Endothelial cell of umbilical vein (primary cell): ENCODE results near the gene CLDN14. TPM values are rescaled to one million over a fixed set of nuclear protein-coding genes. Genes with fewer than 3 reads are reported as not detected.
A peak's percentile ranks its signal among the peaks of the same experiment; 100 is the strongest.

Experiments used
- BruUV-seq: library from RNA; stranded (reverse); fragments of 400-500 nt; replicated peaks from 2 replicates; lab custom pipeline; 2021; lab: Mats Ljungman, UMichigan
- CTCF ChIA-PET: fragments of 300-600, 350-600 bp; sonication (Branson Sonifier 250); formaldehyde crosslinking; loops from one replicate; lab custom pipeline; 2021; ENCODE audit warnings: antibody characterized with exemption, inconsistent platforms; lab: Charles Lee
- POLR2A ChIA-PET: fragments of 300-600, 350-600 bp; sonication (Branson Sonifier 250); formaldehyde crosslinking; loops from one replicate; lab custom pipeline; 2021; ENCODE audit warnings: antibody characterized with exemption, inconsistent platforms; lab: Charles Lee
- DNase-seq: peaks from one replicate; pipeline ENCODE4 v3.0.0-alpha.2; 2011; ENCODE audit warnings: low read depth, low spot score
- FAIRE-seq: peaks from 2 replicates; lab custom pipeline; 2011; peaks lifted over from hg19 to GRCh38; lab: Jason Lieb, UNC
- H2AFZ ChIP-seq: 2 replicates; pipeline ENCODE4 v1.6.0; 2012; ENCODE audit warnings: low read depth, low read length, control low read depth, inconsistent platforms
- H3K27ac ChIP-seq: 2 replicates; pipeline ENCODE4 v1.5.1; 2011; ENCODE audit warnings: low read depth, mild to moderate bottlenecking, control low read depth, low read length, moderate library complexity; ENCODE audit not compliant: insufficient read depth
- H3K27me3 ChIP-seq, 2 experiments: 2 replicates each; pipeline versions ENCODE4 v1.6.0 to v1.6.1; 2011; ENCODE audit warnings: low read length in 2 of 2, mixed read lengths in 1 of 2; ENCODE audit not compliant: control insufficient read depth in 2 of 2, insufficient read depth in 2 of 2
- H3K36me3 ChIP-seq, 2 experiments: 2 replicates in 1 of 2; 3 replicates in 1 of 2; pipeline ENCODE4 v1.5.1; 2011; ENCODE audit warnings: low read length in 2 of 2, mild to moderate bottlenecking in 1 of 2, moderate library complexity in 1 of 2; ENCODE audit not compliant: control insufficient read depth in 2 of 2, insufficient read depth in 2 of 2; ENCODE audit errors: extremely low read depth in 1 of 2
- H3K4me1 ChIP-seq: 3 replicates; pipeline ENCODE4 v1.5.1; 2011; ENCODE audit warnings: mild to moderate bottlenecking, low read length; ENCODE audit not compliant: control insufficient read depth, insufficient read depth; ENCODE audit errors: extremely low read depth
- H3K4me2 ChIP-seq: 2 replicates; pipeline ENCODE4 v1.6.1; 2011; ENCODE audit warnings: low read length, control low read depth, mixed read lengths; ENCODE audit not compliant: insufficient read depth
- H3K4me3 ChIP-seq, 3 experiments: fragments of 200-600 bp in 1 of 3; sonication (generic), shearing (Covaris generic) in 1 of 3; replicated peaks in 1 of 3; 2 replicates each; pipeline ENCODE4 v1.5.1; 2011 to 2016; ENCODE audit warnings: control low read depth in 3 of 3, low read length in 3 of 3, mild to moderate bottlenecking in 2 of 3, inconsistent platforms in 1 of 3, low read depth in 1 of 3, moderate library complexity in 1 of 3; ENCODE audit not compliant: insufficient read depth in 1 of 3
- H3K79me2 ChIP-seq: 2 replicates; pipeline ENCODE4 v1.6.0; 2012; ENCODE audit warnings: low read length, inconsistent platforms; ENCODE audit not compliant: control insufficient read depth, insufficient read depth
- H3K9ac ChIP-seq: replicated peaks from 2 replicates; pipeline ENCODE3; 2011; ENCODE audit warnings: low read length, control low read depth; ENCODE audit not compliant: insufficient read depth; ENCODE audit errors: extremely low read depth
- H3K9me1 ChIP-seq: replicated peaks from 3 replicates; pipeline ENCODE4 v1.6.0; 2011; ENCODE audit warnings: mild to moderate bottlenecking, low read length; ENCODE audit not compliant: control insufficient read depth, insufficient read depth; ENCODE audit errors: extremely low read depth
- H3K9me3 ChIP-seq: replicated peaks from 2 replicates; pipeline ENCODE4 v1.5.1; 2012; ENCODE audit warnings: low read length, inconsistent platforms; ENCODE audit not compliant: control insufficient read depth, insufficient read depth
- H4K20me1 ChIP-seq: replicated peaks from 2 replicates; pipeline ENCODE3; 2011; ENCODE audit warnings: mild to moderate bottlenecking, low read length; ENCODE audit not compliant: control insufficient read depth, insufficient read depth; ENCODE audit errors: extremely low read depth
- CTCF ChIP-seq, 2 donors: IDR thresholded peaks; 1 replicate in 1 of 2; 2 replicates in 1 of 2; pipeline ENCODE4 v1.5.1; 2011; ENCODE audit warnings: low read length in 2 of 2, mild to moderate bottlenecking in 2 of 2, moderate library complexity in 2 of 2, control low read depth in 1 of 2, inconsistent platforms in 1 of 2, low read depth in 1 of 2; ENCODE audit not compliant: insufficient read depth in 1 of 2; ENCODE audit errors: extremely low read depth in 1 of 2
- EZH2 ChIP-seq: IDR thresholded peaks from 2 replicates; pipeline ENCODE4 v1.6.1; 2012; ENCODE audit warnings: borderline replicate concordance, low read depth, mild to moderate bottlenecking, moderate library complexity, low read length, inconsistent platforms; ENCODE audit not compliant: severe bottlenecking
- FOS ChIP-seq: IDR thresholded peaks from 2 replicates; pipeline ENCODE4 v1.6.1; 2011; ENCODE audit warnings: mild to moderate bottlenecking, low read length, moderate library complexity, borderline replicate concordance; ENCODE audit not compliant: insufficient read depth
- GATA2 ChIP-seq: IDR thresholded peaks from 2 replicates; pipeline ENCODE4 v1.7.0; 2011; ENCODE audit warnings: low read depth, mild to moderate bottlenecking, moderate library complexity, mixed read lengths, low read length; ENCODE audit not compliant: insufficient read length, insufficient read depth
- JUN ChIP-seq: IDR thresholded peaks from 2 replicates; pipeline ENCODE4 v1.6.1; 2011; ENCODE audit warnings: borderline replicate concordance, low read depth; ENCODE audit not compliant: insufficient read length, insufficient read depth
- MAX ChIP-seq: IDR thresholded peaks from 2 replicates; pipeline ENCODE4 v1.6.1; 2011; ENCODE audit not compliant: insufficient read depth, insufficient read length
- MYC ChIP-seq: IDR thresholded peaks from one replicate; pipeline ENCODE4 v1.6.1; 2011; ENCODE audit warnings: mild to moderate bottlenecking, low read depth, low read length
- POLR2A ChIP-seq: IDR thresholded peaks from 2 replicates; pipeline ENCODE4 v1.6.1; 2012; ENCODE audit warnings: low read depth, mild to moderate bottlenecking, control low read depth, low read length
- POLR2AphosphoS5 ChIP-seq: IDR thresholded peaks from 2 replicates; pipeline ENCODE4 v1.6.1; 2012; ENCODE audit warnings: low read depth, mild to moderate bottlenecking, control low read depth, low read length, moderate library complexity; ENCODE audit not compliant: insufficient read depth
- dilution Hi-C: fragments of 300-500 bp; cut with MboI; formaldehyde crosslinking; loops from one replicate; pipeline ENCODE4 v1.15.0; 2019; ENCODE audit warnings: low sequenced_read_pairs; ENCODE audit not compliant: extremely low pct_ligation_motif_present
- intact Hi-C: fragments of 100-400 bp; cut with micrococcal nuclease; formaldehyde crosslinking; loops from one replicate; pipeline ENCODE4 v1.10.0; 2022
- polyA plus RNA-seq, 4 experiments: library from polyadenylated mRNA; depleted of rRNA in 3 of 4; stranded (reverse) in 3 of 4; unstranded in 1 of 4; fragments of >200 nt; gene quantifications; 2 replicates each; pipeline versions ENCODE4 v1.2.1 to v1.2.3, GENCODE V29; 2011 to 2012; ENCODE audit warnings: missing spikeins in 1 of 4
- total RNA-seq: library from RNA; stranded (reverse); gene quantifications from 2 replicates; pipeline ENCODE4 v1.2.3, GENCODE V29; 2021

Gene CLDN14
- total and polyA plus RNA-seq, 2 donors (not counting 3 experiments of a cell fraction or from before 2014, with no cell fraction given): 1.0 to 2.5 TPM

GRCh38 chr21:36454706-36455105 lies 25.2 kb downstream of the CLDN14 start:
- intact Hi-C loops (no loop called here), dilution Hi-C loops (no loop called here)
- no peaks in the 10 kb centered on the region for H3K9me1 ChIP-seq
- TF ChIP-seq EZH2 (no peak), MAX (no peak), CTCF (IDR thresholded peaks at IDR 0.05; ENCODE audit: extremely low read depth in 1 of 2, insufficient read depth in 1 of 2, low read depth in 1 of 2, low read length in 2 of 2) (no peak), POLR2A (no peak), FOS (no peak), GATA2 (no peak), MYC (no peak), POLR2AphosphoS5 (no peak), JUN (no peak)
- H3K36me3 ChIP-seq: peaks cover 3 to 5% of the 10 kb centered on the region in 2 experiments
- FAIRE-seq (no peak), DNase-seq (no peak)
- peaks cover 53% of the 10 kb centered on the region for H3K4me1 ChIP-seq
- no peaks in the 10 kb centered on the region for H3K9me3 ChIP-seq
- no peaks in the 10 kb centered on the region for H3K27me3 ChIP-seq
- POLR2A ChIA-PET: interaction anchor here (1.6 to 2.5 kb wide), 3 partner anchors 11 to 25 kb away, joined by 4 to 15 read pairs (median 4); no protein-coding TSS in a partner anchor
- peak overlapping the region; percentile 55 for H3K9ac ChIP-seq
- peaks cover 81% of the 10 kb centered on the region for H3K79me2 ChIP-seq
- BruUV-seq: no TSS peak
- CTCF ChIA-PET: interaction anchor here (0.9 to 3.3 kb wide), 6 partner anchors 23 to 176 kb away, joined by 3 to 19 read pairs (median 4); no protein-coding TSS in a partner anchor
- no peak overlapping the region for H3K4me2 ChIP-seq
- H3K4me3 ChIP-seq: no peak overlapping the region
- H4K20me1 ChIP-seq: no peaks in the 10 kb centered on the region
- no peak overlapping the region for H2AFZ ChIP-seq
- peak overlapping the region; percentile 97 for H3K27ac ChIP-seq
